Neural cell (in vitro differentiated cells): ENCODE data around the gene MSMP. TPM values are rescaled to one million over a fixed set of nuclear protein-coding genes. Genes with fewer than 3 reads are reported as not detected.

ENCODE experiments used
- H2AFZ ChIP-seq: fragments of 200-600, 300-800 bp; sonication (generic), shearing (Covaris generic); 2 replicates; pipeline ENCODE4 v1.6.0; 2014; ENCODE audit warnings: low read depth, mild to moderate bottlenecking, antibody characterized with exemption, low read length, moderate library complexity
- H3F3A ChIP-seq: fragments of 200-600 bp; shearing (Covaris generic); 2 replicates; pipeline ENCODE4 v1.6.1; 2016; ENCODE audit warnings: mild to moderate bottlenecking, moderate library complexity, mixed read lengths, antibody characterized with exemption, low read length; ENCODE audit not compliant: insufficient read depth, poor library complexity, severe bottlenecking
- H3K27ac ChIP-seq: fragments of 200-600, 300-800 bp; sonication (generic), shearing (Covaris generic); 2 replicates; pipeline ENCODE4 v1.5.1; 2014; ENCODE audit warnings: mild to moderate bottlenecking, low read length, moderate library complexity
- H3K27me3 ChIP-seq: fragments of 300-800, 200-600 bp; sonication (generic), shearing (Covaris generic); 2 replicates; pipeline ENCODE4 v1.6.0; 2014; ENCODE audit warnings: mild to moderate bottlenecking, low read depth, low read length, moderate library complexity; ENCODE audit not compliant: insufficient read depth
- H3K36me3 ChIP-seq: fragments of 300-800, 200-600 bp; sonication (generic), shearing (Covaris generic); 2 replicates; pipeline ENCODE4 v1.5.1; 2014; ENCODE audit warnings: mild to moderate bottlenecking, antibody characterized with exemption, low read length, moderate library complexity; ENCODE audit not compliant: insufficient read depth
- H3K4me2 ChIP-seq: fragments of 300-800, 200-600 bp; sonication (generic), shearing (Covaris generic); 2 replicates; pipeline ENCODE4 v1.6.0; 2014; ENCODE audit warnings: mild to moderate bottlenecking, low read length
- H3K4me3 ChIP-seq: fragments of 300-800, 200-600 bp; sonication (generic), shearing (Covaris generic); 2 replicates; pipeline ENCODE4 v1.5.1; 2014; ENCODE audit warnings: mild to moderate bottlenecking, low read length, moderate library complexity
- H3K79me2 ChIP-seq: fragments of 200-600 bp; shearing (Covaris generic); replicated peaks from 2 replicates; pipeline ENCODE4 v1.6.0; 2014; ENCODE audit warnings: mild to moderate bottlenecking, low read length, moderate library complexity; ENCODE audit not compliant: insufficient read depth
- H3K9ac ChIP-seq: fragments of 300-800, 200-600 bp; sonication (generic), shearing (Covaris generic); 2 replicates; pipeline ENCODE4 v1.6.1; 2016; ENCODE audit warnings: mild to moderate bottlenecking, low read length, mixed read lengths
- H3K9me2 ChIP-seq: fragments of 200-600 bp; shearing (Covaris generic); 2 replicates; pipeline ENCODE4 v1.6.1; 2016; ENCODE audit warnings: mild to moderate bottlenecking, low read length, mixed read lengths; ENCODE audit not compliant: insufficient read depth
- H3K9me3 ChIP-seq: fragments of 200-600, 300-800 bp; sonication (generic), shearing (Covaris generic); 2 replicates; pipeline ENCODE4 v1.6.1; 2016; ENCODE audit warnings: mild to moderate bottlenecking, mixed run types, low read length, moderate library complexity, mixed read lengths
- H4K20me1 ChIP-seq: fragments of 200-600 bp; shearing (Covaris generic); 2 replicates; pipeline ENCODE4 v1.6.1; 2016; ENCODE audit warnings: mild to moderate bottlenecking, mixed run types; ENCODE audit not compliant: insufficient read depth
- CTCF ChIP-seq: fragments of 450-650 bp; IDR thresholded peaks from 2 replicates; pipeline ENCODE4 v1.5.1; 2014; ENCODE audit warnings: antibody characterized with exemption, mild to moderate bottlenecking, moderate library complexity; ENCODE audit not compliant: poor library complexity, severe bottlenecking
- EP300 ChIP-seq: fragments of 450-650 bp; conservative IDR thresholded peaks from 2 replicates; pipeline ENCODE4 v1.6.1; 2014; ENCODE audit warnings: antibody characterized with exemption, mild to moderate bottlenecking, moderate library complexity; ENCODE audit not compliant: poor library complexity, severe bottlenecking
- EZH2 ChIP-seq: fragments of 200-600, 300-800 bp; shearing (Covaris generic), sonication (generic); IDR thresholded peaks from 2 replicates; pipeline ENCODE4 v1.6.1; 2014; ENCODE audit warnings: antibody characterized with exemption, low read length, borderline replicate concordance, mild to moderate bottlenecking; ENCODE audit not compliant: insufficient read depth, poor library complexity, severe bottlenecking
- MXI1 ChIP-seq: fragments of 450-650 bp; conservative IDR thresholded peaks from 2 replicates; pipeline ENCODE4 v1.6.1; 2014; ENCODE audit warnings: antibody characterized with exemption, mild to moderate bottlenecking; ENCODE audit not compliant: poor library complexity, severe bottlenecking
- POLR2AphosphoS5 ChIP-seq: IDR thresholded peaks from 2 replicates; pipeline ENCODE4 v1.6.1; 2012
- RAD21 ChIP-seq: fragments of 450-650 bp; conservative IDR thresholded peaks from 2 replicates; pipeline ENCODE4 v1.6.1; 2014; ENCODE audit warnings: antibody characterized with exemption, mild to moderate bottlenecking, moderate library complexity
- REST ChIP-seq: IDR thresholded peaks from 2 replicates; pipeline ENCODE4 v1.6.1; 2012; ENCODE audit warnings: borderline replicate concordance
- SMC3 ChIP-seq: fragments of 450-650 bp; conservative IDR thresholded peaks from 2 replicates; pipeline ENCODE4 v1.6.1; 2014; ENCODE audit warnings: antibody characterized with exemption, mild to moderate bottlenecking, moderate library complexity; ENCODE audit not compliant: poor library complexity
- TAF1 ChIP-seq: IDR thresholded peaks from 2 replicates; pipeline ENCODE4 v1.6.1; 2012; ENCODE audit warnings: low read depth
- polyA plus RNA-seq: library from polyadenylated mRNA; depleted of rRNA; stranded (reverse); fragments of >200 nt; gene quantifications from 2 replicates; pipeline ENCODE4 v1.2.3, GENCODE V29; 2014

Gene MSMP
- polyA plus RNA-seq, 1 donor from 2014 or later, result not detected

- Histone ChIP-seq H2AFZ (no peak overlapping the region), H3K36me3 (no peaks in the 10 kb centered on the region), H3K4me3 (no peak overlapping the region), H3K27ac (no peak overlapping the region), H3K4me2 (no peak overlapping the region), H3K9ac (no peak overlapping the region), H3K79me2 (peaks cover 3% of the 10 kb centered on the region), H3K27me3 (no peaks in the 10 kb centered on the region), H4K20me1 (no peaks in the 10 kb centered on the region), H3K9me2 (no peaks in the 10 kb centered on the region), H3K9me3 (no peaks in the 10 kb centered on the region), H3F3A (no peaks in the 10 kb centered on the region)
- TF ChIP-seq EZH2, result no peak
- no peak for TF ChIP-seq CTCF
- TF ChIP-seq SMC3, result no peak
- TF ChIP-seq REST, result no peak
- no peak for TF ChIP-seq RAD21
- no peak for TF ChIP-seq EP300
- TF ChIP-seq POLR2AphosphoS5, result no peak
- TF ChIP-seq TAF1, result no peak
- TF ChIP-seq MXI1, result no peak
Measured at GRCh38 chr9:35769763-35770162, 15.7 kb upstream of the MSMP start.

- peaks cover 3% of the 10 kb centered on the region for H3K79me2 ChIP-seq
- H2AFZ ChIP-seq, result no peak overlapping the region
- no peaks in the 10 kb centered on the region for H3K9me2 ChIP-seq
- H3K36me3 ChIP-seq, result no peaks in the 10 kb centered on the region
- TF ChIP-seq EZH2 (no peak), RAD21 (no peak), MXI1 (no peak), SMC3 (no peak), CTCF (no peak)
- H3K9me3 ChIP-seq, result no peaks in the 10 kb centered on the region
- H4K20me1 ChIP-seq, result no peaks in the 10 kb centered on the region
- H3K9ac ChIP-seq, result no peak overlapping the region
- H3K27me3 ChIP-seq, result no peaks in the 10 kb centered on the region
- no peak overlapping the region for H3K4me2 ChIP-seq
- no peak overlapping the region for H3K27ac ChIP-seq
- H3F3A ChIP-seq, result no peaks in the 10 kb centered on the region
- H3K4me3 ChIP-seq, result no peak overlapping the region
Measured at GRCh38 chr9:35767458-35767857, 13.4 kb upstream of the MSMP start.
